ENCODE measurements around the gene PRKAG2.
A peak's percentile ranks its signal among the peaks of the same experiment; 100 is the strongest.
"Not testable (repeated sequence)": the region's sequence is repeated elsewhere in the genome, so short reads cannot be mapped to it uniquely, and the experiment has no call there.

PRKAG2 gene

GRCh38 chr7:151875942-151876898 is 695 bp downstream of the PRKAG2 start:
- peak; percentile 68 for DNase-seq (ENCODE audit: low read depth)
- TF ChIP-seq MAX (IDR thresholded peaks at IDR 0.05; ENCODE audit: low read depth, low read length) = no peak
- TF ChIP-seq CTCF (IDR thresholded peaks at IDR 0.05; ENCODE audit: low read depth, low read length) = no peak
- no peak for TF ChIP-seq MYC (IDR thresholded peaks at IDR 0.05; ENCODE audit: low read depth, low read length)
- no peak for TF ChIP-seq POLR2A (IDR thresholded peaks at IDR 0.05; ENCODE audit: extremely low read depth, insufficient read length)
- H3K4me3 ChIP-seq (ENCODE audit: low read depth, low read length) = peak overlapping the region; percentile 58

- H3K4me3 ChIP-seq (ENCODE audit: low read depth, low read length); DNase-seq (ENCODE audit: low read depth): not testable (repeated sequence)
Observed at GRCh38 chr7:151874479-151874878, 2.4 kb downstream of the PRKAG2 start.

GRCh38 chr7:151873402-151873965 is 3.4 kb downstream of the PRKAG2 start:
- no peak overlapping the region for H3K4me3 ChIP-seq (ENCODE audit: low read depth, low read length)
- TF ChIP-seq MYC (IDR thresholded peaks at IDR 0.05; ENCODE audit: low read depth, low read length) = no peak
- no peak for TF ChIP-seq POLR2A (IDR thresholded peaks at IDR 0.05; ENCODE audit: extremely low read depth, insufficient read length)
- no peak for TF ChIP-seq CTCF (IDR thresholded peaks at IDR 0.05; ENCODE audit: low read depth, low read length)
- no peak for TF ChIP-seq MAX (IDR thresholded peaks at IDR 0.05; ENCODE audit: low read depth, low read length)
- no peak for DNase-seq (ENCODE audit: low read depth)

- no peak for TF ChIP-seq MYC (IDR thresholded peaks at IDR 0.05; ENCODE audit: low read depth, low read length)
- no peak for TF ChIP-seq POLR2A (IDR thresholded peaks at IDR 0.05; ENCODE audit: extremely low read depth, insufficient read length)
- no peak for TF ChIP-seq MAX (IDR thresholded peaks at IDR 0.05; ENCODE audit: low read depth, low read length)
- TF ChIP-seq CTCF (IDR thresholded peaks at IDR 0.05; ENCODE audit: low read depth, low read length) = no peak
- no peak overlapping the region for H3K4me3 ChIP-seq (ENCODE audit: low read depth, low read length)
- no peak for DNase-seq (ENCODE audit: low read depth)
Observed at GRCh38 chr7:151872531-151873401, 4.1 kb downstream of the PRKAG2 start.

GRCh38 chr7:151871904-151872303 is 5.0 kb downstream of the PRKAG2 start:
- DNase-seq (ENCODE audit: low read depth) = peak; percentile 56

More at GRCh38 chr7:151871904-151872303, 5.0 kb downstream of the PRKAG2 start:
- H3K4me3 ChIP-seq (ENCODE audit: low read depth, low read length) = no peak overlapping the region
- TF ChIP-seq CTCF (IDR thresholded peaks at IDR 0.05; ENCODE audit: low read depth, low read length) = peak; percentile 18
- no peak for TF ChIP-seq MAX (IDR thresholded peaks at IDR 0.05; ENCODE audit: low read depth, low read length)
- no peak for TF ChIP-seq MYC (IDR thresholded peaks at IDR 0.05; ENCODE audit: low read depth, low read length)

Data from NB4 (cell line).